Subcutaneous abdominal adipose tissue (tissue), 5 donors: Measurements from ENCODE around the gene HNRNPA2B1.
A peak's percentile ranks its signal among the peaks of the same experiment; 100 is the strongest.
"Not testable (repeated sequence)": the region's sequence is repeated elsewhere in the genome, so short reads cannot be mapped to it uniquely, and the experiment has no call there.

ENCODE experiments used
- H3K27ac ChIP-seq: one replicate; pipeline ENCODE4 v1.7.0; 2013; ENCODE audit warnings: low read depth, mild to moderate bottlenecking, inconsistent platforms, low read length, moderate library complexity
- H3K27me3 ChIP-seq, 5 donors: one replicate each; pipeline ENCODE4 v1.7.0; 2013; ENCODE audit warnings: low read length in 5 of 5, inconsistent platforms in 1 of 5; ENCODE audit not compliant: control insufficient read depth in 5 of 5, insufficient read depth in 4 of 5
- H3K36me3 ChIP-seq, 5 donors: one replicate each; pipeline ENCODE4 v1.7.0; 2013; ENCODE audit warnings: low read length in 5 of 5; ENCODE audit not compliant: control insufficient read depth in 5 of 5, insufficient read depth in 5 of 5
- H3K4me1 ChIP-seq, 5 donors: one replicate each; pipeline ENCODE4 v1.7.0; 2013; ENCODE audit warnings: low read length in 5 of 5, mild to moderate bottlenecking in 3 of 5, moderate library complexity in 1 of 5; ENCODE audit not compliant: control insufficient read depth in 5 of 5, insufficient read depth in 5 of 5
- H3K4me3 ChIP-seq, 5 donors: one replicate each; pipeline ENCODE4 v1.7.0; 2013; ENCODE audit warnings: low read length in 5 of 5, low read depth in 1 of 5
- H3K9ac ChIP-seq, 5 donors: one replicate each; pipeline ENCODE4 v1.7.0; 2013; ENCODE audit warnings: low read length in 5 of 5, mild to moderate bottlenecking in 4 of 5, moderate library complexity in 3 of 5
- H3K9me3 ChIP-seq, 5 donors: one replicate each; pipeline ENCODE4 v1.7.0; 2013; ENCODE audit warnings: low read length in 5 of 5; ENCODE audit not compliant: control insufficient read depth in 5 of 5
- donor health status: healthy.
- donor health status: healthy.
- donor health status: healthy.
- donor health status: healthy.
- donor health status: healthy.

Gene HNRNPA2B1

GRCh38 chr7:26198781-26199169 lies 1.8 kb downstream of the HNRNPA2B1 start:
- Histone ChIP-seq H3K36me3 (peaks cover 27 to 38% (median 36%) of the 10 kb centered on the region in 5 donors), H3K27me3 (no peaks in the 10 kb centered on the region), H3K4me1 (peaks cover 10 to 57% (median 49%) of the 10 kb centered on the region in 5 donors), H3K27ac (peak overlapping the region; percentile 100), H3K9ac (peak overlapping the region; percentile 98 to 100 (median 100)), H3K4me3 (peak overlapping the region; percentile 82 to 100 (median 93)), H3K9me3 (no peaks in the 10 kb centered on the region)

- no peaks in the 10 kb centered on the region for H3K27me3 ChIP-seq
- H3K4me3 ChIP-seq: peak overlapping the region; percentile 82 to 100 (median 93)
- peak overlapping the region; percentile 98 to 100 (median 100) for H3K9ac ChIP-seq
- peaks cover 10 to 57% (median 50%) of the 10 kb centered on the region in 5 donors for H3K4me1 ChIP-seq
- no peaks in the 10 kb centered on the region for H3K9me3 ChIP-seq
- peaks cover 31 to 43% (median 42%) of the 10 kb centered on the region in 5 donors for H3K36me3 ChIP-seq
- H3K27ac ChIP-seq: peak overlapping the region; percentile 100
Observed at GRCh38 chr7:26198133-26198780, 2.3 kb downstream of the HNRNPA2B1 start.

GRCh38 chr7:26197153-26198115 lies 3.1 kb downstream of the HNRNPA2B1 start:
- Histone ChIP-seq H3K9me3 (no peaks in the 10 kb centered on the region), H3K4me3 (peak overlapping the region; percentile 82 to 100 (median 93)), H3K27me3 (no peaks in the 10 kb centered on the region), H3K9ac (peak overlapping the region in 3 of 5 donors; percentile 98 to 100 (median 100)), H3K36me3 (peaks cover 39 to 51% (median 50%) of the 10 kb centered on the region in 5 donors), H3K27ac (peak overlapping the region; percentile 100), H3K4me1 (peaks cover 10 to 57% (median 50%) of the 10 kb centered on the region in 5 donors)

- Histone ChIP-seq H3K9ac (peak overlapping the region in 1 of 5 donors; percentile 56), H3K27me3 (no peaks in the 10 kb centered on the region), H3K4me1 (peaks cover 10 to 60% (median 48%) of the 10 kb centered on the region in 5 donors), H3K4me3 (no peak overlapping the region), H3K36me3 (peaks cover 53 to 65% (median 63%) of the 10 kb centered on the region in 5 donors), H3K9me3 (no peaks in the 10 kb centered on the region), H3K27ac (no peak overlapping the region)
Observed at GRCh38 chr7:26195867-26196657, 4.5 kb downstream of the HNRNPA2B1 start.

GRCh38 chr7:26195182-26195581 lies 5.4 kb downstream of the HNRNPA2B1 start:
- Histone ChIP-seq H3K4me1 (peaks cover 8 to 60% (median 48%) of the 10 kb centered on the region in 5 donors), H3K9me3 (no peaks in the 10 kb centered on the region), H3K36me3 (peaks cover 62 to 74% (median 72%) of the 10 kb centered on the region in 5 donors), H3K27me3 (no peaks in the 10 kb centered on the region), H3K27ac (no peak overlapping the region), H3K4me3 (no peak overlapping the region), H3K9ac (peak overlapping the region in 1 of 5 donors; percentile 4)

GRCh38 chr7:26194764-26195163 lies 5.8 kb downstream of the HNRNPA2B1 start:
- Histone ChIP-seq H3K4me1 (peaks cover 8 to 60% (median 48%) of the 10 kb centered on the region in 5 donors), H3K36me3 (peaks cover 65 to 78% (median 75%) of the 10 kb centered on the region in 5 donors)
- not testable (repeated sequence) for H3K27ac ChIP-seq, H3K4me3 ChIP-seq, H3K9me3 ChIP-seq, H3K9ac ChIP-seq, H3K27me3 ChIP-seq

GRCh38 chr7:26193432-26194207 lies 6.9 kb downstream of the HNRNPA2B1 start:
- H3K36me3 ChIP-seq: peaks cover 76 to 89% (median 86%) of the 10 kb centered on the region in 5 donors
- no peak overlapping the region for H3K4me3 ChIP-seq
- H3K9ac ChIP-seq: no peak overlapping the region
- H3K27ac ChIP-seq: peak overlapping the region; percentile 1
- H3K4me1 ChIP-seq: peaks cover 8 to 60% (median 48%) of the 10 kb centered on the region in 5 donors
- H3K9me3 ChIP-seq: no peaks in the 10 kb centered on the region
- no peaks in the 10 kb centered on the region for H3K27me3 ChIP-seq

- H3K9me3 ChIP-seq: no peaks in the 10 kb centered on the region
- no peak overlapping the region for H3K4me3 ChIP-seq
- H3K36me3 ChIP-seq: peaks cover 83 to 97% (median 96%) of the 10 kb centered on the region in 5 donors
- no peak overlapping the region for H3K9ac ChIP-seq
- no peak overlapping the region for H3K27ac ChIP-seq
- no peaks in the 10 kb centered on the region for H3K27me3 ChIP-seq
- peaks cover 8 to 55% (median 47%) of the 10 kb centered on the region in 5 donors for H3K4me1 ChIP-seq
Observed at GRCh38 chr7:26192485-26193087, 8.0 kb downstream of the HNRNPA2B1 start.
